Endothelial cell (in vitro differentiated cells): Measurements from ENCODE around the gene BAZ1A. TPM values are rescaled to one million over a fixed set of nuclear protein-coding genes. Genes with fewer than 3 reads are reported as not detected.
"Not testable (repeated sequence)": the region's sequence is repeated elsewhere in the genome, so short reads cannot be mapped to it uniquely, and the experiment has no call there.

ENCODE experiments used
- DNase-seq: peaks from one replicate; pipeline ENCODE4 v3.0.0; 2021; ENCODE audit warnings: low spot score
- H3K27ac Mint-ChIP-seq: one replicate; pipeline ENCODE4 v1.8.0; 2021; ENCODE audit warnings: mixed read lengths, inconsistent platforms; ENCODE audit not compliant: unreplicated experiment
- H3K27me3 Mint-ChIP-seq: one replicate; pipeline ENCODE4 v1.8.0; 2021; ENCODE audit warnings: mild to moderate bottlenecking, moderate library complexity, mixed read lengths, inconsistent platforms; ENCODE audit not compliant: unreplicated experiment
- H3K36me3 Mint-ChIP-seq: one replicate; pipeline ENCODE4 v1.8.0; 2021; ENCODE audit warnings: mild to moderate bottlenecking, low read depth, mixed read lengths, inconsistent platforms; ENCODE audit not compliant: unreplicated experiment
- H3K4me1 Mint-ChIP-seq: one replicate; pipeline ENCODE4 v1.8.0; 2021; ENCODE audit warnings: mild to moderate bottlenecking, mixed read lengths, inconsistent platforms; ENCODE audit not compliant: unreplicated experiment
- H3K4me3 Mint-ChIP-seq: one replicate; pipeline ENCODE4 v1.8.0; 2021; ENCODE audit warnings: mild to moderate bottlenecking, mixed read lengths, inconsistent platforms; ENCODE audit not compliant: unreplicated experiment
- H3K9me3 Mint-ChIP-seq: one replicate; pipeline ENCODE4 v1.8.0; 2021; ENCODE audit warnings: mixed read lengths, inconsistent platforms; ENCODE audit not compliant: unreplicated experiment
- total RNA-seq: library from RNA; stranded (reverse); fragmentation: NEBNext Ultra II Directional; extraction: Animal tissue kit (Norgen Biotek cat#: 25700); gene quantifications from one replicate; pipeline ENCODE4 v1.2.1, GENCODE V29; 2021; ENCODE audit not compliant: unreplicated experiment
- TF ChIP-seq, protein P1 (sequence below): fragments of 200-600 bp; sonication (generic); IDR thresholded peaks from one replicate; pipeline ENCODE4 v1.5.0; 2021; ENCODE audit warnings: antibody characterized with exemption; ENCODE audit not compliant: unreplicated experiment

The BAZ1A gene
- total RNA-seq, 1 donor from 2014 or later, result 27.2 TPM

GRCh38 chr14:34824256-34824655, 50.9 kb downstream of the BAZ1A start:
- no peak for DNase-seq
- Mint-ChIP-seq H3K36me3 (peaks cover 29% of the 10 kb centered on the region), H3K9me3 (no peaks in the 10 kb centered on the region), H3K4me1 (no peaks in the 10 kb centered on the region), H3K27me3 (no peaks in the 10 kb centered on the region), H3K4me3 (no peak overlapping the region), H3K27ac (no peak overlapping the region)
- TF ChIP-seq, protein P1, sequence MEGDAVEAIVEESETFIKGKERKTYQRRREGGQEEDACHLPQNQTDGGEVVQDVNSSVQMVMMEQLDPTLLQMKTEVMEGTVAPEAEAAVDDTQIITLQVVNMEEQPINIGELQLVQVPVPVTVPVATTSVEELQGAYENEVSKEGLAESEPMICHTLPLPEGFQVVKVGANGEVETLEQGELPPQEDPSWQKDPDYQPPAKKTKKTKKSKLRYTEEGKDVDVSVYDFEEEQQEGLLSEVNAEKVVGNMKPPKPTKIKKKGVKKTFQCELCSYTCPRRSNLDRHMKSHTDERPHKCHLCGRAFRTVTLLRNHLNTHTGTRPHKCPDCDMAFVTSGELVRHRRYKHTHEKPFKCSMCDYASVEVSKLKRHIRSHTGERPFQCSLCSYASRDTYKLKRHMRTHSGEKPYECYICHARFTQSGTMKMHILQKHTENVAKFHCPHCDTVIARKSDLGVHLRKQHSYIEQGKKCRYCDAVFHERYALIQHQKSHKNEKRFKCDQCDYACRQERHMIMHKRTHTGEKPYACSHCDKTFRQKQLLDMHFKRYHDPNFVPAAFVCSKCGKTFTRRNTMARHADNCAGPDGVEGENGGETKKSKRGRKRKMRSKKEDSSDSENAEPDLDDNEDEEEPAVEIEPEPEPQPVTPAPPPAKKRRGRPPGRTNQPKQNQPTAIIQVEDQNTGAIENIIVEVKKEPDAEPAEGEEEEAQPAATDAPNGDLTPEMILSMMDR, result no peak

DNA sequence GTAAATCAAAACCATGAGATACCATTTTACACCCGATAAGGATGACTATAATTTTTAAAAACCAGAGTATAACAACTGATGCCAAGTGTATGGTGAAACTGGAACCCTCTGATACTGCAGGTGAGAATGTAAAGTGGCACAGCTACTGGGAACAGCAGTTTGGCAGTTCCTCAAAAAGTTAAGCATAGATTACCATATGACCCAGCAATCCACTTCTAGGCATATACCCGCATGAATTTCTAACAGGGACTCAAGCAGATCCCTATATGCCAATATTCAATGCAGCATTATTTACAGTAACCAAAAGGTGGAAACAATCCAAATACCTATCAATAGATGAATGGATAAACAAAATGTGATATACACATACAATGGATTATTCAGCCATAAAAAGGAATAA, 57.4 kb downstream of the BAZ1A start:
- Mint-ChIP-seq H3K27me3 (no peaks in the 10 kb centered on the region), H3K4me1 (no peaks in the 10 kb centered on the region), H3K36me3 (peaks cover 17% of the 10 kb centered on the region), H3K4me3 (no peak overlapping the region), H3K27ac (no peak overlapping the region), H3K9me3 (no peaks in the 10 kb centered on the region)
- TF ChIP-seq, protein P1, result no peak
- DNase-seq, result no peak

DNA sequence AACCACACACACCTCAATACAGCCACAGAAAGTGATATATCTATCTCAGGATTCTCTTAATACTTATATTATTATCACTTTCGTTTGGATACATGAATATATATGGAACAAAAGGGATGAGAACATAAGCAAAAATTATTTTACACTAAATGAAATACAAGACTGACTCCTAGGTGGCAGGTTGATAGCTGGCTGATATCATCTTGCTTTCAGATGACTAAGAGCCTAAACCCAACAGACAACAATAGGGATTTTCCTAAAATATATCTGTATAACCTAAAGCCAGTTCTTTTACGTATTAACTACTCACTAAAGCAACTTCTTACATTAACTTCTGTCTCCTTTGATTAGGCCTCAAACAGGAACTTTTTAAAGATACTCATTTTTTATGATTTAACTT, 65.1 kb downstream of the BAZ1A start:
- Mint-ChIP-seq H3K27me3 (no peaks in the 10 kb centered on the region), H3K27ac (no peak overlapping the region), H3K4me3 (no peak overlapping the region), H3K36me3 (peaks cover 16% of the 10 kb centered on the region), H3K9me3 (no peaks in the 10 kb centered on the region), H3K4me1 (no peaks in the 10 kb centered on the region)
- DNase-seq, result no peak
- TF ChIP-seq, protein P1, result no peak

GRCh38 chr14:34806257-34806656, 68.9 kb downstream of the BAZ1A start:
- Mint-ChIP-seq H3K9me3 (no peaks in the 10 kb centered on the region), H3K36me3 (peaks cover 25% of the 10 kb centered on the region), H3K27me3 (no peaks in the 10 kb centered on the region), H3K4me1 (no peaks in the 10 kb centered on the region), H3K4me3 (no peak overlapping the region), H3K27ac (no peak overlapping the region)
- no peak for DNase-seq
- TF ChIP-seq, protein P1, result no peak

GRCh38 chr14:34804933-34805332, 70.2 kb downstream of the BAZ1A start:
- no peak overlapping the region for H3K27ac Mint-ChIP-seq
- peak overlapping the region; percentile 69 for H3K4me3 Mint-ChIP-seq
- no peak for DNase-seq

DNA sequence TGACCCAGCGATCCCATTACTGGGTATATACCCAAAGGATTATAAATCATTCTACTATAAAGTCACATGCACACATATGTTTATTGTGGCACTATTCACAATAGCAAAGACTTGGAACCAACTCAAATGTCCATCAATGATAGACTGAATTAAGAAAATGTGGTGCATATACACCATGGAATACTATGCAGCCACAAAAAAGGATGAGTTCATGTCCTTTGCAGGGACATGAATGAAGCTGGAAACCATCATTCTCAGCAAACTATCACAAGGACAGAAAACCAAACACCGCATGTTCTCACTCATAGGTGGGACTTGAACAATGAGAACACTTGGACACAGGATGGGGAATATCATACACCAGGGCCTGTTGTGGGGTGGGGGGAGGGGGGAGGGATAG, 76.3 kb downstream of the BAZ1A start:
- H3K27ac Mint-ChIP-seq, H3K4me3 Mint-ChIP-seq, H3K27me3 Mint-ChIP-seq, H3K4me1 Mint-ChIP-seq, DNase-seq, H3K9me3 Mint-ChIP-seq: not testable (repeated sequence)
- peaks cover 41% of the 10 kb centered on the region for H3K36me3 Mint-ChIP-seq

More at GRCh38 chr14:34804933-34805332, 70.2 kb downstream of the BAZ1A start:
- Mint-ChIP-seq H3K36me3 (peaks cover 31% of the 10 kb centered on the region), H3K27me3 (no peaks in the 10 kb centered on the region), H3K4me1 (no peaks in the 10 kb centered on the region), H3K9me3 (no peaks in the 10 kb centered on the region)
- TF ChIP-seq, protein P1, result no peak
